Activated CD4-positive, alpha-beta T cell treated with anti-CD3 and anti-CD28 coated beads for 36 hours (primary cell): ENCODE data around the gene ZNF683. TPM values are rescaled to one million over a fixed set of nuclear protein-coding genes. Genes with fewer than 3 reads are reported as not detected.

Experiments
- total RNA-seq, 2 experiments: library from RNA; stranded (reverse); gene quantifications; one replicate each; pipeline ENCODE4 v1.2.3, GENCODE V29; 2021

Gene ZNF683
- total RNA-seq, 2 experiments from 2014 or later: not detected

Other genes with a start within 250 kb of the ZNF683 start
- gene FAM110D, start 213.7 kb downstream of the ZNF683 start, total RNA-seq: not detected
- not detected for gene C1orf232, start 203.8 kb downstream of the ZNF683 start, total RNA-seq
- 10 to 100 TPM; 44.6 to 56.3 TPM for gene ZNF593, start 202.8 kb downstream of the ZNF683 start, total RNA-seq
- gene ZNF593OS, start 200.9 kb downstream of the ZNF683 start, total RNA-seq: not detected
- 1 to 10 TPM; 3.0 to 3.2 TPM for gene CNKSR1, start 195.3 kb downstream of the ZNF683 start, total RNA-seq
- not detected for gene CATSPER4, start 182.1 kb downstream of the ZNF683 start, total RNA-seq
- gene CEP85, start 138.6 kb downstream of the ZNF683 start, total RNA-seq: 10 to 100 TPM; 31.1 to 31.9 TPM
- gene SH3BGRL3, start 92.7 kb downstream of the ZNF683 start, total RNA-seq: 100 to 1,000 TPM; 267 to 381 TPM
- gene UBXN11, start 66.1 kb downstream of the ZNF683 start, total RNA-seq: 10 to 100 TPM; 19.4 to 22.2 TPM
- 100 to 1,000 TPM; 216 to 217 TPM for gene CD52, start 54.8 kb downstream of the ZNF683 start, total RNA-seq
- 1 to 10 TPM; 1.5 to 1.6 TPM for gene CRYBG2, start 18.6 kb downstream of the ZNF683 start, total RNA-seq
- not detected for gene LIN28A, start 38.1 kb upstream of the ZNF683 start, total RNA-seq
- gene DHDDS, start 59.6 kb upstream of the ZNF683 start, total RNA-seq: 10 to 100 TPM; 34.1 to 40.7 TPM
- 100 to 1,000 TPM; 660 to 867 TPM for gene HMGN2, start 99.7 kb upstream of the ZNF683 start, total RNA-seq
- gene RPS6KA1, start 157.0 kb upstream of the ZNF683 start, total RNA-seq: 100 to 1,000 TPM; 116 to 160 TPM